Esophagus squamous epithelium (tissue), 5 donors: ENCODE measurements around the gene TMEM19. TPM values are rescaled to one million over a fixed set of nuclear protein-coding genes. Genes with fewer than 3 reads are reported as not detected.

ENCODE experiments used
- DNase-seq: peaks from one replicate; lab custom pipeline; 2025; lab: John Stamatoyannopoulos, UW
- H3K27ac ChIP-seq, 4 donors: fragments of 200-600 bp; sonication (generic); one replicate each; pipeline ENCODE4 v1.5.1; 2016 to 2019; ENCODE audit warnings: mild to moderate bottlenecking in 1 of 4
- H3K27me3 ChIP-seq, 4 donors: fragments of 200-600 bp; sonication (generic); 1 replicate in 3 of 4; 2 replicates in 1 of 4; pipeline versions ENCODE4 v1.5.1 to v1.6.0; 2017 to 2021; ENCODE audit warnings: antibody characterized with exemption in 1 of 4
- H3K36me3 ChIP-seq, 3 donors: fragments of 200-600 bp; sonication (generic); one replicate each; pipeline ENCODE4 v1.5.1; 2016 to 2019
- H3K4me1 ChIP-seq, 3 donors: fragments of 200-600 bp; sonication (generic); one replicate each; pipeline ENCODE4 v1.5.1; 2017 to 2019
- H3K4me3 ChIP-seq, 4 donors: fragments of 200-600 bp; sonication (generic); 1 replicate in 3 of 4; 2 replicates in 1 of 4; pipeline ENCODE4 v1.5.1; 2016 to 2019; ENCODE audit warnings: mild to moderate bottlenecking in 2 of 4, moderate library complexity in 1 of 4
- H3K9me3 ChIP-seq, 3 donors: fragments of 200-600 bp; sonication (generic); one replicate each; pipeline ENCODE4 v1.5.1; 2016 to 2019
- CTCF ChIP-seq, 6 experiments: fragments of 450-650 bp in 4 of 6; fragments of 200-600 bp in 2 of 6; sonication (generic) in 2 of 6; IDR thresholded peaks; one replicate each; pipeline ENCODE4 v1.5.1; 2016 to 2019; ENCODE audit warnings: antibody characterized with exemption in 6 of 6, mild to moderate bottlenecking in 4 of 6, moderate library complexity in 4 of 6
- POLR2A ChIP-seq, 4 donors: fragments of 450-650 bp; IDR thresholded peaks; one replicate each; pipeline ENCODE4 v1.6.1; 2017; ENCODE audit warnings: antibody characterized with exemption in 4 of 4, mild to moderate bottlenecking in 4 of 4, moderate library complexity in 3 of 4
- WGBS, 2 donors: methylation state at CpG; one replicate each; pipeline ENCODE4 v1.1.5; 2018; 5-methylcytosine and 5-hydroxymethylcytosine counted together
- intact Hi-C: fragments of 100-400 bp; cut with DNase I; formaldehyde crosslinking; loops from one replicate; pipeline ENCODE4 v1.15.0; 2022
- total RNA-seq, 4 donors: library from RNA; depleted of rRNA; stranded (reverse); fragments of >200 nt; gene quantifications; one replicate each; pipeline ENCODE4 v1.1.0, GENCODE V29; 2016
- donor health status: DM: yes; HTN: yes; CAD: no.

The TMEM19 gene
- total RNA-seq, 4 donors from 2014 or later = 48.2 to 94.5 (median 68.4) TPM

- Histone ChIP-seq H3K36me3 (peaks cover 0 to 68% (median 28%) of the 10 kb centered on the region in 3 donors), H3K9me3 (no peaks in the 10 kb centered on the region), H3K27ac (peak overlapping the region in 3 of 4 donors; percentile 38 to 82 (median 74)), H3K27me3 (no peaks in the 10 kb centered on the region), H3K4me1 (peaks cover 3 to 57% (median 12%) of the 10 kb centered on the region in 3 donors), H3K4me3 (no peak overlapping the region)
- intact Hi-C loops = no loop called here
- no peak for DNase-seq
- 23 to 31% methylated on average over 2 of the region's 2 CpGs for WGBS, 2 donors
- TF ChIP-seq POLR2A (IDR thresholded peaks at IDR 0.05) (no peak), CTCF (IDR thresholded peaks at IDR 0.05) (no peak)
Measured at GRCh38 chr12:71703206-71703605, 17.3 kb downstream of the TMEM19 start.

GRCh38 chr12:71704920-71705319 is 19.0 kb downstream of the TMEM19 start:
- Histone ChIP-seq H3K4me3 (no peak overlapping the region), H3K4me1 (peaks cover 3 to 74% (median 22%) of the 10 kb centered on the region in 3 donors), H3K9me3 (no peaks in the 10 kb centered on the region), H3K27me3 (no peaks in the 10 kb centered on the region), H3K27ac (peak overlapping the region in 3 of 4 donors; percentile 72 to 82 (median 74)), H3K36me3 (peaks cover 0 to 50% (median 12%) of the 10 kb centered on the region in 3 donors)
- WGBS, 2 donors = 36 to 63% methylated on average over 2 of the region's 2 CpGs
- TF ChIP-seq POLR2A (IDR thresholded peaks at IDR 0.05) = no peak
- TF ChIP-seq CTCF (IDR thresholded peaks at IDR 0.05) = no peak
- DNase-seq = no peak
- intact Hi-C loops = no loop called here

GRCh38 chr12:71708658-71709057 is 22.8 kb downstream of the TMEM19 start:
- no peak overlapping the region for H3K4me3 ChIP-seq
- peaks cover 0 to 22% (median 0%) of the 10 kb centered on the region in 3 donors for H3K36me3 ChIP-seq
- intact Hi-C loops = no loop called here
- peak overlapping the region in 3 of 4 donors; percentile 34 to 79 (median 66) for H3K27ac ChIP-seq
- 53% methylated on average over 1 of the region's 1 CpG for WGBS, 2 donors
- H3K27me3 ChIP-seq = no peaks in the 10 kb centered on the region
- TF ChIP-seq POLR2A (IDR thresholded peaks at IDR 0.05) (no peak), CTCF (IDR thresholded peaks at IDR 0.05) (no peak)
- H3K4me1 ChIP-seq = peaks cover 3 to 70% (median 22%) of the 10 kb centered on the region in 3 donors
- no peaks in the 10 kb centered on the region for H3K9me3 ChIP-seq
- DNase-seq = no peak

GRCh38 chr12:71710276-71711125 is 24.6 kb downstream of the TMEM19 start:
- Histone ChIP-seq H3K36me3 (peaks cover 0 to 16% (median 0%) of the 10 kb centered on the region in 3 donors), H3K4me3 (peak overlapping the region in 1 of 4 donors; percentile 2), H3K27me3 (no peaks in the 10 kb centered on the region), H3K4me1 (peaks cover 0 to 54% (median 21%) of the 10 kb centered on the region in 3 donors), H3K9me3 (peaks cover 0 to 12% (median 0%) of the 10 kb centered on the region in 3 donors), H3K27ac (peak overlapping the region; percentile 66 to 80 (median 75))
- TF ChIP-seq POLR2A (IDR thresholded peaks at IDR 0.05) (no peak), CTCF (IDR thresholded peaks at IDR 0.05) (no peak)
- intact Hi-C loops = no loop called here
- whole genome bisulfite sequencing, 2 donors = 48 to 64% methylated on average over 6 to 7 of the region's 7 CpGs
- DNase-seq = no peak

- TF ChIP-seq CTCF (IDR thresholded peaks at IDR 0.05) = no peak
- TF ChIP-seq POLR2A (IDR thresholded peaks at IDR 0.05) = no peak
- H3K36me3 ChIP-seq = no peaks in the 10 kb centered on the region
- intact Hi-C loops = no loop called here
- H3K4me3 ChIP-seq = no peak overlapping the region
- no peaks in the 10 kb centered on the region for H3K27me3 ChIP-seq
- peaks cover 0 to 40% (median 11%) of the 10 kb centered on the region in 3 donors for H3K4me1 ChIP-seq
- peak overlapping the region in 1 of 4 donors; percentile 79 for H3K27ac ChIP-seq
- DNase-seq = no peak
- H3K9me3 ChIP-seq = peaks cover 0 to 12% (median 0%) of the 10 kb centered on the region in 3 donors
Measured at GRCh38 chr12:71718611-71719010, 32.7 kb downstream of the TMEM19 start.
